H1 (cell line): ENCODE results near the gene PRPF31. TPM values are rescaled to one million over a fixed set of nuclear protein-coding genes. Genes with fewer than 3 reads are reported as not detected.

Experiments
- CTCF ChIA-PET: fragments of 300-600 bp; sonication (Branson Sonifier 250); formaldehyde crosslinking; loops from one replicate; lab custom pipeline; 2021; ENCODE audit not compliant: partially characterized antibody; lab: Charles Lee
- POLR2A ChIA-PET: fragments of 300-600 bp; sonication (Branson Sonifier 250); formaldehyde crosslinking; loops from one replicate; lab custom pipeline; 2021; ENCODE audit warnings: inconsistent platforms; ENCODE audit not compliant: partially characterized antibody; lab: Charles Lee
- DNase-seq, 2 experiments: peaks; one replicate each; pipeline versions ENCODE4 v3.0.0 to v3.0.0-alpha.2; 2010 to 2022; ENCODE audit warnings: low spot score in 2 of 2, low read depth in 1 of 2, mixed read lengths in 1 of 2
- FAIRE-seq: peaks from 2 replicates; lab custom pipeline; 2011; peaks lifted over from hg19 to GRCh38; lab: Jason Lieb, UNC
- H2AFZ ChIP-seq: 2 replicates; pipeline ENCODE4 v1.8.1; 2012; ENCODE audit warnings: low read length, inconsistent platforms
- H2AK5ac ChIP-seq: 2 replicates; pipeline ENCODE4 v1.6.1; 2013; ENCODE audit warnings: low read depth, low read length
- H2BK120ac ChIP-seq: replicated peaks from 2 replicates; pipeline ENCODE3; 2013; ENCODE audit warnings: low read depth, low read length, inconsistent platforms
- H2BK12ac ChIP-seq: 2 replicates; pipeline ENCODE4 v1.6.1; 2013; ENCODE audit warnings: low read depth, low read length
- H2BK15ac ChIP-seq: 2 replicates; pipeline ENCODE4 v1.6.1; 2013; ENCODE audit warnings: low read length
- H2BK20ac ChIP-seq: 2 replicates; pipeline ENCODE4 v1.6.1; 2013; ENCODE audit warnings: low read length
- H2BK5ac ChIP-seq: 2 replicates; pipeline ENCODE4 v1.6.1; 2013; ENCODE audit warnings: low read depth, low read length
- H3K14ac ChIP-seq: 2 replicates; pipeline ENCODE4 v1.6.1; 2013; ENCODE audit warnings: inconsistent platforms; ENCODE audit not compliant: insufficient read length
- H3K18ac ChIP-seq: 2 replicates; pipeline ENCODE4 v1.6.1; 2013; ENCODE audit warnings: low read length; ENCODE audit errors: extremely low read depth
- H3K23ac ChIP-seq: 2 replicates; pipeline ENCODE4 v1.6.1; 2013; ENCODE audit warnings: inconsistent platforms; ENCODE audit not compliant: insufficient read length
- H3K23me2 ChIP-seq: 2 replicates; pipeline ENCODE4 v1.6.1; 2013; ENCODE audit warnings: low read depth, low read length
- H3K27ac ChIP-seq: 2 replicates; pipeline ENCODE4 v1.6.1; 2011; ENCODE audit warnings: low read depth, low read length, inconsistent platforms
- H3K27me3 ChIP-seq, 4 experiments: replicated peaks in 1 of 4; 1 replicate in 1 of 4; 2 replicates in 3 of 4; pipeline versions ENCODE4 v1.6.1 to v1.8.1; 2011 to 2013; ENCODE audit warnings: low read length in 3 of 4, mild to moderate bottlenecking in 3 of 4, inconsistent platforms in 2 of 4, mixed read lengths in 2 of 4, moderate library complexity in 1 of 4; ENCODE audit not compliant: control insufficient read depth in 3 of 4, insufficient read depth in 3 of 4; ENCODE audit errors: extremely low read depth in 1 of 4
- H3K36me3 ChIP-seq, 4 experiments: 2 replicates each; pipeline versions ENCODE4 v1.6.1 to v1.8.1; 2011 to 2013; ENCODE audit warnings: mild to moderate bottlenecking in 4 of 4, low read length in 3 of 4, moderate library complexity in 2 of 4, control low read depth in 1 of 4, inconsistent platforms in 1 of 4; ENCODE audit not compliant: insufficient read depth in 4 of 4, control insufficient read depth in 2 of 4
- H3K4ac ChIP-seq: replicated peaks from 2 replicates; pipeline ENCODE3; 2013; ENCODE audit warnings: low read length, low read depth, mixed read lengths, inconsistent platforms; ENCODE audit not compliant: insufficient read length
- H3K4me1 ChIP-seq, 4 experiments: replicated peaks in 1 of 4; 1 replicate in 1 of 4; 2 replicates in 3 of 4; pipeline versions ENCODE4 v1.6.1 to v1.8.1; 2011 to 2013; ENCODE audit warnings: low read length in 3 of 4, inconsistent platforms in 2 of 4, mixed read lengths in 1 of 4; ENCODE audit not compliant: insufficient read depth in 4 of 4, control insufficient read depth in 3 of 4
- H3K4me2 ChIP-seq, 2 experiments: 2 replicates each; pipeline versions ENCODE4 v1.6.1 to v1.8.1; 2011 to 2013; ENCODE audit warnings: low read depth in 2 of 2, low read length in 2 of 2, control low read depth in 1 of 2, inconsistent platforms in 1 of 2, mild to moderate bottlenecking in 1 of 2; ENCODE audit not compliant: insufficient read depth in 1 of 2
- H3K4me3 ChIP-seq, 4 experiments: fragments of 200-600, 300-600 bp in 1 of 4; sonication (generic), shearing (Covaris generic), sonication (Bioruptor Twin) in 1 of 4; 2 replicates each; pipeline versions ENCODE4 v1.5.1 to v1.8.1; 2011 to 2016; ENCODE audit warnings: low read length in 4 of 4, low read depth in 3 of 4, control low read depth in 2 of 4, inconsistent platforms in 2 of 4, mild to moderate bottlenecking in 2 of 4, mixed read lengths in 1 of 4, moderate library complexity in 1 of 4; ENCODE audit not compliant: insufficient read depth in 2 of 4; ENCODE audit errors: extremely low read depth in 1 of 4
- H3K56ac ChIP-seq: replicated peaks from 2 replicates; pipeline ENCODE3; 2013; ENCODE audit warnings: low read depth, mild to moderate bottlenecking, mixed read lengths, low read length, inconsistent platforms; ENCODE audit not compliant: insufficient read length
- H3K79me1 ChIP-seq: 2 replicates; pipeline ENCODE4 v1.6.1; 2013; ENCODE audit warnings: low read depth, low read length, control low read depth
- H3K79me2 ChIP-seq, 2 experiments: 2 replicates each; pipeline versions ENCODE4 v1.6.1 to v1.8.1; 2012 to 2013; ENCODE audit warnings: low read length in 2 of 2, mild to moderate bottlenecking in 2 of 2, inconsistent platforms in 1 of 2; ENCODE audit not compliant: insufficient read depth in 2 of 2, control insufficient read depth in 1 of 2
- H3K9ac ChIP-seq, 4 experiments: replicated peaks in 1 of 4; 1 replicate in 1 of 4; 2 replicates in 3 of 4; pipeline versions ENCODE4 v1.6.1 to v1.8.1; 2011 to 2013; ENCODE audit warnings: low read depth in 3 of 4, low read length in 3 of 4, control low read depth in 2 of 4, mild to moderate bottlenecking in 2 of 4, moderate library complexity in 2 of 4, inconsistent platforms in 1 of 4; ENCODE audit errors: extremely low read depth in 1 of 4
- H3K9me3 ChIP-seq, 2 experiments: 2 replicates each; pipeline versions ENCODE4 v1.6.1 to v1.8.1; 2012 to 2013; ENCODE audit warnings: mild to moderate bottlenecking in 2 of 2, moderate library complexity in 2 of 2, control low read depth in 1 of 2, inconsistent platforms in 1 of 2, low read depth in 1 of 2, low read length in 1 of 2, mixed read lengths in 1 of 2; ENCODE audit not compliant: insufficient read depth in 2 of 2
- H4K20me1 ChIP-seq, 2 experiments: replicated peaks in 1 of 2; 2 replicates each; pipeline versions ENCODE3 to v1.8.1; 2011 to 2013; ENCODE audit warnings: inconsistent platforms in 2 of 2, low read length in 2 of 2, mild to moderate bottlenecking in 1 of 2; ENCODE audit not compliant: insufficient read depth in 2 of 2, control insufficient read depth in 1 of 2
- H4K5ac ChIP-seq: 2 replicates; pipeline ENCODE4 v1.6.1; 2013; ENCODE audit warnings: low read length, low read depth, mixed read lengths, inconsistent platforms; ENCODE audit not compliant: insufficient read length
- H4K8ac ChIP-seq: 2 replicates; pipeline ENCODE4 v1.8.0; 2013; ENCODE audit warnings: mild to moderate bottlenecking, moderate library complexity, low read length, inconsistent platforms; ENCODE audit not compliant: insufficient read depth; ENCODE audit errors: extremely low read depth
- H4K91ac ChIP-seq: replicated peaks from 2 replicates; pipeline ENCODE3; 2013; ENCODE audit warnings: low read length, mixed read lengths, inconsistent platforms; ENCODE audit not compliant: insufficient read length
- CEBPB ChIP-seq: IDR thresholded peaks from 2 replicates; pipeline ENCODE4 v1.6.1; 2012; ENCODE audit warnings: low read depth, low read length
- CHD1 ChIP-seq: IDR thresholded peaks from 2 replicates; pipeline ENCODE4 v1.6.1; 2012; ENCODE audit warnings: low read depth, low read length, improper control_type of control experiment
- RFX5 ChIP-seq: IDR thresholded peaks from 2 replicates; pipeline ENCODE4 v1.6.1; 2011; ENCODE audit warnings: low read depth, low read length, improper control_type of control experiment, borderline replicate concordance
- SUZ12 ChIP-seq: fragments of 200-600 bp; sonication (generic); IDR thresholded peaks from 2 replicates; pipeline ENCODE4 v1.6.1; 2012; ENCODE audit warnings: mild to moderate bottlenecking, inconsistent platforms, low read length, moderate library complexity, mixed read lengths
- WGBS, 2 experiments: shearing (Covaris generic) in 1 of 2; methylation state at CpG; one replicate each; pipeline versions ENCODE4 v1.1.6 to v1.1.7; 2013 to 2015; ENCODE audit warnings: low lambda C conversion rate in 2 of 2, mixed read lengths in 2 of 2, inconsistent platforms in 1 of 2, low coverage in 1 of 2, missing lambda C conversion rate in 1 of 2; ENCODE audit not compliant: insufficient replicate concordance in 2 of 2, insufficient coverage in 1 of 2, insufficient read length in 1 of 2; ENCODE audit errors: extremely low coverage in 1 of 2, missing lambda C conversion rate in 1 of 2; 5-methylcytosine and 5-hydroxymethylcytosine counted together
- polyA plus RNA-seq, 7 experiments: library from polyadenylated mRNA; depleted of rRNA in 3 of 7; stranded (reverse) in 5 of 7; unstranded in 2 of 7; fragments of >200 nt in 5 of 7; fragments of 200-250 nt in 2 of 7; gene quantifications; 1 replicate in 5 of 7; 2 replicates in 1 of 7; 4 replicates in 1 of 7; pipeline versions ENCODE4 v1.2.1 to v1.2.3, GENCODE V29; 2011 to 2013; ENCODE audit warnings: missing spikeins in 2 of 7, mixed read lengths in 2 of 7
- total RNA-seq: library from RNA; stranded (reverse); fragmentation: NEBNext Ultra II Directional; extraction: Animal tissue kit (Norgen Biotek cat#: 25700); gene quantifications from 2 replicates; pipeline ENCODE4 v1.2.1, GENCODE V29; 2021

Gene PRPF31
- total and polyA plus RNA-seq, 2 of the 8 experiments (the other 6 are each of a cell fraction or from before 2014, with no cell fraction given) = 51.1 to 97.4 TPM

DNA sequence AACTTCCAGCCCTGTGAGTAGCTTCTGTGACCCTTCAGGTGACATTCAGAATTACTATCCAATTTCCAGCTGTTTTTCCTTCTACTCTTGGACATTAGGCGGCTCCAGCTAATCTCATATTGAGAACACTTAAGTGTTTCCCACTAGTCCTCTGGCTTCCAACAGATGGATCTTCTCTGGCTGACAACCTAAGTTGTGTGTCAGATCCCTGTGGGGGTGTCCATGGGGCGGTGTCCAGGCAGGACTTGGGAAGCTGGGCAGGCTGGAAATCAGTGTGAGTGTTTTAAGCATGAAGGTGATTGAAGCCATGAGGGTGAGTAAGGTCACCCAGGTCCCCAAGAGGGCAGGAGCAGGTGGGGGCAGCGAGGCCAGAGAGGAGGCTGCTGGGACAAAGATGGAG, 32.1 kb downstream of the PRPF31 start:
- ChIA-PET CTCF (interaction anchor here (1.1 to 2.3 kb wide), 2 partner anchors 9 kb away, joined by 3 to 6 read pairs; no protein-coding TSS in a partner anchor), POLR2A (interaction anchor here (0.8 to 14.8 kb wide), 6 partner anchors 9 to 55 kb away, joined by 3 to 348 read pairs (median 3); partner anchors contain the start of genes CNOT3 and LENG1)
- Histone ChIP-seq H4K91ac (no peak overlapping the region), H3K4me2 (no peak overlapping the region), H3K79me1 (peaks cover 3% of the 10 kb centered on the region; the same call in 1 of the 2 replicates), H4K20me1 (peaks cover 20 to 39% of the 10 kb centered on the region in 2 experiments), H3K23ac (no peak overlapping the region), H3K27me3 (no peaks in the 10 kb centered on the region), H3K18ac (no peak overlapping the region), H2BK5ac (no peak overlapping the region), H3K4ac (no peak overlapping the region), H2BK12ac (no peak overlapping the region), H2AFZ (no peak overlapping the region), H2BK15ac (no peak overlapping the region), H3K36me3 (peaks cover 53 to 95% (median 85%) of the 10 kb centered on the region in 4 experiments), H3K56ac (no peak overlapping the region), H3K27ac (no peak overlapping the region), H3K79me2 (peaks cover 0 to 3% of the 10 kb centered on the region in 2 experiments; a peak in 1 of 4 replicates), H2BK120ac (no peak overlapping the region), H3K4me3 (no peak overlapping the region), H2AK5ac (no peak overlapping the region), H3K4me1 (no peaks in the 10 kb centered on the region), H2BK20ac (no peak overlapping the region), H3K14ac (no peak overlapping the region), H3K23me2 (no peaks in the 10 kb centered on the region), H3K9ac (no peak overlapping the region; a peak in 1 of 7 replicates), H4K5ac (no peak overlapping the region), H3K9me3 (no peaks in the 10 kb centered on the region), H4K8ac (no peak overlapping the region)
- FAIRE-seq (no peak), DNase-seq (no peak)
- WGBS, 2 experiments = 83% methylated on average over 3 of the region's 3 CpGs; no CpG with 5 or more reads in 1 of the 2 experiments
- TF ChIP-seq RFX5 (no peak), CHD1 (no peak), SUZ12 (no peak), CEBPB (no peak)
